Activated T-cell treated with anti-CD3 and anti-CD28 coated beads for 24 hours (primary cell): ENCODE data around the gene SLC34A2.

ENCODE experiments used
- DNase-seq: peaks from one replicate; pipeline ENCODE4 v3.0.0-alpha.2; 2020; ENCODE audit warnings: low read depth

SLC34A2 gene

GRCh38 chr4:25662306-25662705 is 6.7 kb downstream of the SLC34A2 start:
- DNase-seq = no peak

GRCh38 chr4:25663781-25664180 is 8.1 kb downstream of the SLC34A2 start:
- no peak for DNase-seq

GRCh38 chr4:25666031-25666630 is 10.5 kb downstream of the SLC34A2 start:
- DNase-seq = no peak

- no peak for DNase-seq
Measured at GRCh38 chr4:25667931-25668557, 12.4 kb downstream of the SLC34A2 start.

- no peak for DNase-seq
Measured at GRCh38 chr4:25670991-25671390, 15.3 kb downstream of the SLC34A2 start.

GRCh38 chr4:25672756-25673155 is 17.1 kb downstream of the SLC34A2 start:
- no peak for DNase-seq

- DNase-seq = no peak
Measured at GRCh38 chr4:25674386-25674785, 18.7 kb downstream of the SLC34A2 start.

- DNase-seq = no peak
Measured at GRCh38 chr4:25676221-25676620, 20.6 kb downstream of the SLC34A2 start.

GRCh38 chr4:25677157-25677556 is 21.5 kb downstream of the SLC34A2 start:
- DNase-seq = no peak

GRCh38 chr4:25677943-25678342 is 22.3 kb downstream of the SLC34A2 start:
- no peak for DNase-seq

- no peak for DNase-seq
Measured at GRCh38 chr4:25687773-25688172, 32.1 kb downstream of the SLC34A2 start.

GRCh38 chr4:25694466-25694865 is 38.8 kb downstream of the SLC34A2 start:
- DNase-seq = no peak

GRCh38 chr4:25696409-25696808 is 40.8 kb downstream of the SLC34A2 start:
- no peak for DNase-seq

- DNase-seq = no peak
Measured at GRCh38 chr4:25697516-25697915, 41.9 kb downstream of the SLC34A2 start.

- no peak for DNase-seq
Measured at GRCh38 chr4:25700661-25701060, 45.0 kb downstream of the SLC34A2 start.

GRCh38 chr4:25702848-25703247 is 47.2 kb downstream of the SLC34A2 start:
- DNase-seq = no peak

GRCh38 chr4:25703731-25704388 is 48.2 kb downstream of the SLC34A2 start:
- no peak for DNase-seq

- DNase-seq = no peak
Measured at GRCh38 chr4:25704516-25704915, 48.9 kb downstream of the SLC34A2 start.

GRCh38 chr4:25710637-25711036 is 55.0 kb downstream of the SLC34A2 start:
- DNase-seq = no peak

- DNase-seq = no peak
Measured at GRCh38 chr4:25712611-25713010, 57.0 kb downstream of the SLC34A2 start.

GRCh38 chr4:25713812-25714211 is 58.2 kb downstream of the SLC34A2 start:
- DNase-seq = no peak

- DNase-seq = no peak
Measured at GRCh38 chr4:25722964-25723363, 67.3 kb downstream of the SLC34A2 start.

- DNase-seq = no peak
Measured at GRCh38 chr4:25723409-25723808, 67.8 kb downstream of the SLC34A2 start.

- no peak for DNase-seq
Measured at GRCh38 chr4:25725870-25726269, 70.2 kb downstream of the SLC34A2 start.
